K562 (cell line): ENCODE data around the gene PBX4. TPM values are rescaled to one million over a fixed set of nuclear protein-coding genes. Genes with fewer than 3 reads are reported as not detected.

ENCODE experiments used
- ATAC-seq: fragments of 200-7000 bp; cut with Tn5 transposase; 3 replicates; pipeline ENCODE4 v1.9.1; 2020; ENCODE audit warnings: moderate library complexity
- BruUV-seq: library from RNA; stranded (reverse); fragments of 400-500 nt; replicated peaks from 2 replicates; lab custom pipeline; 2021; lab: Mats Ljungman, UMichigan
- CTCF ChIA-PET: fragments of 300-600 bp; formaldehyde crosslinking; extraction: SDS; loops from one replicate; lab custom pipeline; 2021; ENCODE audit warnings: low intra/inter-chr PET ratio; lab: Yijun Ruan, JAX
- POLR2A ChIA-PET: fragments of 300-600, 350-650 bp; sonication (Branson Sonifier 250); formaldehyde crosslinking; extraction: SDS; loops from one replicate; lab custom pipeline; 2021; ENCODE audit warnings: antibody characterized with exemption, inconsistent platforms; lab: Yijun Ruan, JAX
- DNase-seq, 4 experiments: peaks; one replicate each; pipeline versions ENCODE4 v3.0.0 to v3.0.0-alpha.2; 2011 to 2018; ENCODE audit warnings: low spot score in 3 of 4, mixed read lengths in 3 of 4; ENCODE audit errors: extremely low read depth in 1 of 4
- FAIRE-seq: peaks from 2 replicates; lab custom pipeline; 2011; peaks lifted over from hg19 to GRCh38; lab: Jason Lieb, UNC
- H2AFZ ChIP-seq: 2 replicates; pipeline ENCODE4 v1.6.0; 2011; ENCODE audit warnings: low read depth, low read length, control low read depth, inconsistent platforms
- H3K27ac ChIP-seq: fragments of 200-600 bp; 3 replicates; pipeline ENCODE4 v1.8.0; 2011; ENCODE audit warnings: low read depth, mild to moderate bottlenecking, control low read depth, inconsistent platforms, low read length, moderate library complexity, mixed read lengths; ENCODE audit errors: extremely low read depth
- H3K27me3 ChIP-seq, 2 experiments: fragments of 300-600 bp in 1 of 2; 2 replicates in 1 of 2; 3 replicates in 1 of 2; pipeline versions ENCODE4 v1.6.0 to v1.8.0; 2011; ENCODE audit warnings: inconsistent platforms in 2 of 2, low read length in 2 of 2, mild to moderate bottlenecking in 1 of 2, mixed read lengths in 1 of 2, moderate library complexity in 1 of 2; ENCODE audit not compliant: control insufficient read depth in 2 of 2, insufficient read depth in 2 of 2
- H3K36me3 ChIP-seq: fragments of 300-600 bp; 3 replicates; pipeline ENCODE4 v1.8.0; 2011; ENCODE audit warnings: mild to moderate bottlenecking, low read length, inconsistent platforms; ENCODE audit not compliant: control insufficient read depth, insufficient read depth
- H3K4me1 ChIP-seq, 2 experiments: fragments of 200-600 bp in 1 of 2; replicated peaks in 1 of 2; 2 replicates in 1 of 2; 3 replicates in 1 of 2; pipeline versions ENCODE4 v1.5.1 to v1.8.0; 2011; ENCODE audit warnings: inconsistent platforms in 2 of 2, low read length in 2 of 2, mild to moderate bottlenecking in 1 of 2, mixed read lengths in 1 of 2, moderate library complexity in 1 of 2; ENCODE audit not compliant: control insufficient read depth in 2 of 2, insufficient read depth in 2 of 2
- H3K4me2 ChIP-seq: 2 replicates; pipeline ENCODE4 v1.6.1; 2011; ENCODE audit warnings: low read length, control low read depth, inconsistent platforms, mixed read lengths; ENCODE audit not compliant: insufficient read depth
- H3K4me3 ChIP-seq: fragments of 200-600 bp; sonication (generic), shearing (Covaris generic); 2 replicates; pipeline ENCODE4 v1.5.1; 2016; ENCODE audit warnings: control low read depth, inconsistent platforms
- H3K79me2 ChIP-seq: fragments of 200-600 bp; 3 replicates; pipeline ENCODE4 v1.8.0; 2011; ENCODE audit warnings: low read length, inconsistent platforms; ENCODE audit not compliant: control insufficient read depth, insufficient read depth
- H3K9ac ChIP-seq, 2 experiments: 2 replicates each; pipeline versions ENCODE4 v1.6.0 to v1.6.1; 2011; ENCODE audit warnings: low read depth in 2 of 2, low read length in 2 of 2, control low read depth in 1 of 2, inconsistent platforms in 1 of 2, mild to moderate bottlenecking in 1 of 2, mixed read lengths in 1 of 2; ENCODE audit not compliant: insufficient read depth in 1 of 2
- H3K9me1 ChIP-seq: one replicate; pipeline ENCODE4 v1.6.0; 2011; ENCODE audit warnings: inconsistent platforms, mild to moderate bottlenecking, low read length, moderate library complexity; ENCODE audit not compliant: control insufficient read depth, insufficient read depth
- H3K9me3 ChIP-seq: replicated peaks from 2 replicates; pipeline ENCODE4 v1.5.1; 2011; ENCODE audit warnings: low read depth, low read length, inconsistent platforms; ENCODE audit not compliant: control insufficient read depth, insufficient read depth
- H4K20me1 ChIP-seq: replicated peaks from 2 replicates; pipeline ENCODE4 v1.6.1; 2011; ENCODE audit warnings: low read length, inconsistent platforms, mixed read lengths; ENCODE audit not compliant: control insufficient read depth, insufficient read depth
- E2F3 ChIP-seq: fragments of 250-450 bp; sonication (Bioruptor Pico); IDR thresholded peaks from 2 replicates; pipeline ENCODE4 v1.4.0; 2020; ENCODE audit warnings: mild to moderate bottlenecking
- POLR2G ChIP-seq: fragments of 200-400 bp; formaldehyde crosslinking; IDR thresholded peaks from 2 replicates; pipeline ENCODE4 v1.6.1; 2017; ENCODE audit warnings: low read depth, mild to moderate bottlenecking, antibody characterized with exemption, low read length, moderate library complexity
- RFX1 ChIP-seq: fragments of 450-650 bp; IDR thresholded peaks from 2 replicates; pipeline ENCODE4 v1.6.1; 2016; ENCODE audit warnings: mild to moderate bottlenecking, moderate library complexity
- WGBS: fragments of 100-300 bp; shearing (Covaris generic); methylation state at CpG from one replicate; pipeline ENCODE4 v1.1.6; 2016; ENCODE audit warnings: low coverage, mixed read lengths; ENCODE audit not compliant: insufficient coverage; ENCODE audit errors: missing lambda C conversion rate; 5-methylcytosine and 5-hydroxymethylcytosine counted together
- in situ Hi-C: fragments of 300-500 bp; cut with MboI; formaldehyde crosslinking; loops from 4 replicates; pipeline ENCODE4 v1.15.0; 2018; ENCODE audit warnings: inconsistent platforms, mixed read lengths
- intact Hi-C: fragments of 100-400 bp; cut with micrococcal nuclease; formaldehyde crosslinking; loops from 2 replicates; pipeline ENCODE4 v1.14.2; 2022
- polyA plus RNA-seq, 8 experiments: library from polyadenylated mRNA; depleted of rRNA in 4 of 8; stranded (reverse) in 5 of 8; unstranded in 3 of 8; fragments of >200 nt; fragmentation: Nextera tagmentation in 2 of 8; fragmentation: Illumina TruSeq in 1 of 8; extraction: Ambion mirVana in 2 of 8; extraction: Trizol in 1 of 8; gene quantifications; 2 replicates each; pipeline versions ENCODE4 v1.2.1 to v1.2.3, GENCODE V29; 2011 to 2014; ENCODE audit warnings: inconsistent platforms in 1 of 8, missing spikeins in 1 of 8
- total RNA-seq, 7 experiments: library from RNA; depleted of rRNA in 6 of 7; stranded (reverse); fragments of >200 nt in 6 of 7; fragmentation: Illumina TruSeq in 2 of 7; extraction: Trizol in 2 of 7; gene quantifications; 2 replicates each; pipeline versions ENCODE4 v1.2.1 to v1.2.3, GENCODE V29; 2011 to 2021; ENCODE audit warnings: low replicate concordance in 1 of 7
- TF ChIP-seq, protein P1 (sequence below): sonication (generic); formaldehyde crosslinking; IDR thresholded peaks from 2 replicates; pipeline ENCODE4 v1.8.1; 2023; ENCODE audit warnings: mild to moderate bottlenecking, missing genetic modification reagents

The PBX4 gene
- total and polyA plus RNA-seq, 9 of the 15 experiments (the other 6 are each of a cell fraction or from before 2014, with no cell fraction given), result 0.11 to 3.8 (median 1.6) TPM; not detected in 1

- H3K36me3 ChIP-seq, result peaks cover 8% of the 10 kb centered on the region; the same call in 2 of the 3 replicates
- H3K9ac ChIP-seq, result no peak within 1 kb of the TSS
- H3K79me2 ChIP-seq, result no peaks in the 10 kb centered on the region
- CTCF ChIA-PET, result no interaction called here
- H3K27ac ChIP-seq, result no peak within 1 kb of the TSS
- H2AFZ ChIP-seq, result no peak within 1 kb of the TSS
- intact Hi-C loops, result no loop called here
- H3K4me3 ChIP-seq, result no peak within 1 kb of the TSS
- DNase-seq, result no peak
- no peaks in the 10 kb centered on the region; a peak in 1 of 5 replicates for H3K27me3 ChIP-seq
- no TSS peak for BruUV-seq
- no peaks in the 10 kb centered on the region for H3K9me3 ChIP-seq
- no peaks in the 10 kb centered on the region for H4K20me1 ChIP-seq
- TF ChIP-seq POLR2G, result peak; percentile 49; the same call in 1 of the 2 replicates
- TF ChIP-seq RFX1, result no peak
- TF ChIP-seq, protein P1, sequence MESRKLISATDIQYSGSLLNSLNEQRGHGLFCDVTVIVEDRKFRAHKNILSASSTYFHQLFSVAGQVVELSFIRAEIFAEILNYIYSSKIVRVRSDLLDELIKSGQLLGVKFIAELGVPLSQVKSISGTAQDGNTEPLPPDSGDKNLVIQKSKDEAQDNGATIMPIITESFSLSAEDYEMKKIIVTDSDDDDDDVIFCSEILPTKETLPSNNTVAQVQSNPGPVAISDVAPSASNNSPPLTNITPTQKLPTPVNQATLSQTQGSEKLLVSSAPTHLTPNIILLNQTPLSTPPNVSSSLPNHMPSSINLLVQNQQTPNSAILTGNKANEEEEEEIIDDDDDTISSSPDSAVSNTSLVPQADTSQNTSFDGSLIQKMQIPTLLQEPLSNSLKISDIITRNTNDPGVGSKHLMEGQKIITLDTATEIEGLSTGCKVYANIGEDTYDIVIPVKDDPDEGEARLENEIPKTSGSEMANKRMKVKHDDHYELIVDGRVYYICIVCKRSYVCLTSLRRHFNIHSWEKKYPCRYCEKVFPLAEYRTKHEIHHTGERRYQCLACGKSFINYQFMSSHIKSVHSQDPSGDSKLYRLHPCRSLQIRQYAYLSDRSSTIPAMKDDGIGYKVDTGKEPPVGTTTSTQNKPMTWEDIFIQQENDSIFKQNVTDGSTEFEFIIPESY (CRISPR knock-in tag), result 0 out of 2 replicates have a peak, but pooled peaks have one; percentile 5
- no peak for TF ChIP-seq E2F3 (CRISPR knock-in tag)
- TF ChIP-seq, all 486 proteins: peak for 2
- in situ Hi-C loops, result loop anchor here (25.0 kb wide), 1 partner anchor 91 kb away; the partner anchor contains the start of genes CILP2 and YJEFN3
- ATAC-seq (no peak), FAIRE-seq (no peak)
- Histone ChIP-seq H3K4me1 (peaks cover 2 to 24% of the 10 kb centered on the region in 2 experiments; a peak in 4 of 5 replicates), H3K4me2 (no peak within 1 kb of the TSS), H3K9me1 (no peaks in the 10 kb centered on the region)
- POLR2A ChIA-PET, result no interaction called here
- WGBS, result 91% methylated on average over 21 of the region's 87 CpGs
Measured at GRCh38 chr19:19627621-19628500, 9.4 kb upstream of the PBX4 start, which contains the start of gene LPAR2. Gene LPAR2 (minus strand): TSS chr19:19628220. CDS start chr19:19627275, 945 bp downstream.
